Activated CD4-positive, alpha-beta T cell treated with anti-CD3 and anti-CD28 coated beads, Interleukin-2, amount 10 ng/mL, durations not matched to agents 7 days and 5 days (primary cell): ENCODE measurements around the gene CACNG4. TPM values are rescaled to one million over a fixed set of nuclear protein-coding genes. Genes with fewer than 3 reads are reported as not detected.

Experiments used
- CTCF ChIA-PET: fragments of 350-600 bp; sonication (Branson Sonifier 250); formaldehyde crosslinking; loops from one replicate; lab custom pipeline; 2021; ENCODE audit warnings: antibody characterized with exemption; lab: Charles Lee
- POLR2A ChIA-PET: fragments of 350-600 bp; sonication (Branson Sonifier 250); formaldehyde crosslinking; loops from one replicate; lab custom pipeline; 2021; ENCODE audit warnings: antibody characterized with exemption; lab: Charles Lee
- DNase-seq: peaks from one replicate; pipeline ENCODE4 v3.0.0-alpha.2; 2020
- H3K27ac Mint-ChIP-seq: one replicate; pipeline ENCODE4 v1.8.0; 2021; ENCODE audit warnings: mild to moderate bottlenecking, moderate library complexity, mixed read lengths
- H3K27me3 Mint-ChIP-seq: one replicate; pipeline ENCODE4 v1.8.0; 2021; ENCODE audit warnings: mixed read lengths
- H3K36me3 Mint-ChIP-seq: one replicate; pipeline ENCODE4 v1.8.0; 2021; ENCODE audit warnings: low read depth, mixed read lengths
- H3K4me1 Mint-ChIP-seq: one replicate; pipeline ENCODE4 v1.8.0; 2021; ENCODE audit warnings: mixed read lengths
- H3K4me3 Mint-ChIP-seq: one replicate; pipeline ENCODE4 v1.8.0; 2021; ENCODE audit warnings: mild to moderate bottlenecking, moderate library complexity, mixed read lengths
- H3K9me3 Mint-ChIP-seq: one replicate; pipeline ENCODE4 v1.8.0; 2021; ENCODE audit warnings: mixed read lengths
- total RNA-seq, 2 experiments: library from RNA; stranded (reverse); gene quantifications; one replicate each; pipeline ENCODE4 v1.2.3, GENCODE V29; 2021

The CACNG4 gene
- total RNA-seq, 2 experiments from 2014 or later = not detected

DNA sequence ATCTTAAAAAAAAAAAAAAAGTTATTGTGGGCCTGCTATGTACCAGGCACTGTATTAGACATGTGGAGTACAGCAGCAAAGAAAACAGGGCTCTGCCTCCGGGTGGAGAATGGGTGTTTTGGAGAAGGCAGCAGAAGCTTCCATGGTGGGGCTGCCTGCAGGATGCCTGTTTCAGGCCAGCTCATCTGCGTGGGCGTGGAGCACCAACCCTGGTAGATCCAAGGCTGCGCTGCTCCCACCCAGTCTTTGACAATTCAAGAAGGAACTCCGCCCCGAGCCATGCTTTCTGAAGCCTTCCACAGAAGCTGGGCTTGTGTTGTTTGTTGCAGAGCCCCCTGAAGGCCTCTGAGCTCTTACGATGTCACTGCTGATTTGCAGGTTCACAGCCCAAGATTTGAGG is 56.7 kb downstream of the CACNG4 start:
- POLR2A ChIA-PET = no interaction called here

DNA sequence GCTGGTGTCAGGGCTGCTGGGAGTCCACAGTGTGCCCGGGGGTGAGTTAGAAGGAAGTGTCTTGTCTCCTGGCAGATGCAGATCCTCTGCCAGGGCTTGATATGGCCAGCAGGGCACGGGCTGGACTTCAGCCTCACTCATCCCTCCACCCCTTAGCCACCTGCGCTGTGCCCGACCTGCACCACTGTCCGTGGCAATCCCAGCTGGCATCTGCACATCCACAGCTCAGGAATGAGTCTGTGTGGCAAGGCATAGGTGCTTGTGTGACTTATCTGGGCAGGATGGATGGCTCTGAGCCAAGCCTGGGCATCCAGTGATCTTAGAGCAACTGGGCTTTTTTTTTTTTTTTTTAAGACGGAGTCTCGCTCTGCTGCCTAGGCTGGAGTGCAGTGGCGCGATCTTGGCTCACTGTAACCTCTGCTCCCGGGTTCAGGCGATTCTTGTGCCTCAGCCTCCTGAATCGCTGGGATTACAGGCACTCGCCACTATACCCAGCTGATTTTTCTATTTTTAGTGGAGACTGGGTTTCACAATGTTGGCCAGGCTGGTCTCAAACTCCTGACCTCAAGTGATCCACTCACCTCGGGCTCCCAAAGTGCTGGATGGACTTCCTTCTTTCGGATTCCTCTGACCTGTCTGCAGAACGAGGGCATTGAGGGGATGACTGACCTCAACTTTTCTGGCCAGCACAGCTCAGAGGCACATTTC is 57.4 kb downstream of the CACNG4 start:
- CTCF ChIA-PET = no interaction called here
- H3K4me3 Mint-ChIP-seq = no peak overlapping the region
- no peak overlapping the region for H3K27ac Mint-ChIP-seq
- POLR2A ChIA-PET = no interaction called here
- no peaks in the 10 kb centered on the region for H3K4me1 Mint-ChIP-seq
- no peaks in the 10 kb centered on the region for H3K27me3 Mint-ChIP-seq
- H3K36me3 Mint-ChIP-seq = no peaks in the 10 kb centered on the region
- no peaks in the 10 kb centered on the region for H3K9me3 Mint-ChIP-seq
- no peak for DNase-seq

More for the DNA sequence above, 56.7 kb downstream of the CACNG4 start:
- no peaks in the 10 kb centered on the region for H3K4me1 Mint-ChIP-seq
- H3K36me3 Mint-ChIP-seq = no peaks in the 10 kb centered on the region
- no peak for DNase-seq
- H3K4me3 Mint-ChIP-seq = no peak overlapping the region
- CTCF ChIA-PET = no interaction called here
- no peak overlapping the region for H3K27ac Mint-ChIP-seq
- no peaks in the 10 kb centered on the region for H3K27me3 Mint-ChIP-seq
- no peaks in the 10 kb centered on the region for H3K9me3 Mint-ChIP-seq

DNA sequence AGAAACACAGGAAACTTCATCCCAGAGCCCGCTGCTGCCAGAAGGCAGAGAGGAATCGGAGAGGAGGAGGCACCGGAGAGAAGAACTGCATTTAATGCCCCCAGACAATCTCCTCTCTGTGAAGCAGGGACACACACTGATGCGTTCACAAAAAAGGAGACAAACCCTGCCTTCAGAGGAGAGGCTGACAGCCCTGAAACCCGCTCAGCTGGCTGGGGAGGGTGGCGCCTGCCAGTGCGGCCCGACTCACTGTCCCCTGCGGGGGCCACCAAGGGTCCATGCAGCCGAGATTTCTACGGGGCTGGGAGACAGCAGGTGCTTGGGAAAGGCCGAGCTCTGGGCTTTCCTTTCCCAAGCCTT is 57.9 kb downstream of the CACNG4 start:
- H3K27me3 Mint-ChIP-seq = no peaks in the 10 kb centered on the region
- DNase-seq = no peak
- H3K27ac Mint-ChIP-seq = no peak overlapping the region
- no peak overlapping the region for H3K4me3 Mint-ChIP-seq
- no peaks in the 10 kb centered on the region for H3K4me1 Mint-ChIP-seq
- H3K9me3 Mint-ChIP-seq = no peaks in the 10 kb centered on the region
- ChIA-PET CTCF (no interaction called here), POLR2A (no interaction called here)
- H3K36me3 Mint-ChIP-seq = no peaks in the 10 kb centered on the region

DNA sequence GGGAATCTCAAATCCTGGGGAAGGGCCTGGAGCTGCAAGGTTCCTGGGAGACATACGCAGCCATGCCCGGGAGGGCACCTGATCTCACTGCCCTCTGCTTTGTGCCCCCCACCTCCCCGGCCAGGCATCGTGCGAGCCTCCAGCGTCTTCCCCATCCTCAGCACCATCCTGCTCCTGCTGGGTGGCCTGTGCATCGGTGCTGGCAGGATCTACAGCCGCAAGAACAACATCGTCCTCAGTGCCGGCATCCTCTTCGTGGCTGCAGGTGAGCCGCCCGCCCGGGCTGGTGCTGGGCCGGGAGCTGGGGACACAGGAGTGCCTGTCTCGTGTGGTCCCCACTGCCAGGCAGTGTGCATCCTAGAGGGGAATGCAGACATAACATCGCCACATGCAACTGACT is 60.2 kb downstream of the CACNG4 start:
- no peaks in the 10 kb centered on the region for H3K27me3 Mint-ChIP-seq
- ChIA-PET CTCF (no interaction called here), POLR2A (no interaction called here)
- H3K9me3 Mint-ChIP-seq = no peaks in the 10 kb centered on the region
- no peak overlapping the region for H3K4me3 Mint-ChIP-seq
- H3K27ac Mint-ChIP-seq = no peak overlapping the region
- H3K36me3 Mint-ChIP-seq = no peaks in the 10 kb centered on the region
- no peak for DNase-seq
- H3K4me1 Mint-ChIP-seq = no peaks in the 10 kb centered on the region

DNA sequence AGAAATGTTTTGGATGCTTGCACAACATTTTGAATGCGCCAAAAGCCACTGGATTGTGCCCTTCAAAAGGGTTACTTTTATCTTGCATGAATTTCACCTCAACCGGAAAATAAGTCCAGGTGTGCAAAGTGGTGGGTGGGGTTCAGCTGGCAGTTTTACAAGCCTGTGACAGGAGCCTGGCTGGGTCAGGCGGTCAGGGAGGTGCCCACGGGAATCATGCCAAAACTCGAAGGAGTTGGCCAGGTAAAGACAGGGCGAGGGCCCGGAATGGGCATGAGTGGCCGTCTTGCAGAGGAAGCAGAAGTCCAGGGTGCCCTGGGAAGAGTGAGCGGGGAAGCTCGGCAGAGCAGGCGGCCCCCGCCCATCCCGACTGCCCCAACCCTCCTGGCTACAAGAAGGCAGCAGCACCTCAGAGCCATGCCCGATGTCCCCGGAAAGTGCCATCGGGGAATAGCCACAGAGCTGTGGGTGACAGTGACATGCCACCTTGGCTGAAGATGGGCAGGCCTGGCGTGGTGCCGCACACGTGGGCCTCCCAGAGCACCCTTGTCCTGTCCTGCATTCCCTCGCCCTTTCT is 60.8 kb downstream of the CACNG4 start:
- no peaks in the 10 kb centered on the region for H3K4me1 Mint-ChIP-seq

DNA sequence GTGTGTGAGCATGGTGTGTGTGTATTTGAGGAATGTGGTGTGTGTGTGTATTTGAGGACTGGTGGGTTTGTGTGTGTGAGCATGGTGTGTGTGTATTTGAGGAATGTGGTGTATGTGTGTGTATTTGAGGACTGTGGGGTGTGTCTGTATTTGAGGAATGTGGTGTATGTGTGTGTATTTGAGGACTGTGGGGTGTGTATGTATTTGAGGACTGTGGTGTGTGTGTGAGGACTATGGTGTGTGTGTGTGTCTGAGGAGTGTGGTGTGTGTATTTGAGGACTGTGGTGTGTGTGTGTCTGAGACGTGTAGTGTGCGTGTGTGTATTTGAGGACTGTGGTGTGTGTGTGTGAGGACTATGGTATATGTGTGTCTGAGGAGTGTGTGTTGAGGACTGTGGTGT is 61.8 kb downstream of the CACNG4 start:
- H3K27ac Mint-ChIP-seq = no peak overlapping the region
- no peaks in the 10 kb centered on the region for H3K9me3 Mint-ChIP-seq
- no peaks in the 10 kb centered on the region for H3K36me3 Mint-ChIP-seq
- POLR2A ChIA-PET = no interaction called here
- CTCF ChIA-PET = no interaction called here
- no peaks in the 10 kb centered on the region for H3K27me3 Mint-ChIP-seq
- no peak for DNase-seq
- H3K4me3 Mint-ChIP-seq = no peak overlapping the region
- no peaks in the 10 kb centered on the region for H3K4me1 Mint-ChIP-seq

More for the DNA sequence above, 60.8 kb downstream of the CACNG4 start:
- Mint-ChIP-seq H3K36me3 (no peaks in the 10 kb centered on the region), H3K9me3 (no peaks in the 10 kb centered on the region), H3K27me3 (no peaks in the 10 kb centered on the region), H3K27ac (no peak overlapping the region), H3K4me3 (no peak overlapping the region)
- POLR2A ChIA-PET = no interaction called here
- no peak for DNase-seq
- CTCF ChIA-PET = no interaction called here

DNA sequence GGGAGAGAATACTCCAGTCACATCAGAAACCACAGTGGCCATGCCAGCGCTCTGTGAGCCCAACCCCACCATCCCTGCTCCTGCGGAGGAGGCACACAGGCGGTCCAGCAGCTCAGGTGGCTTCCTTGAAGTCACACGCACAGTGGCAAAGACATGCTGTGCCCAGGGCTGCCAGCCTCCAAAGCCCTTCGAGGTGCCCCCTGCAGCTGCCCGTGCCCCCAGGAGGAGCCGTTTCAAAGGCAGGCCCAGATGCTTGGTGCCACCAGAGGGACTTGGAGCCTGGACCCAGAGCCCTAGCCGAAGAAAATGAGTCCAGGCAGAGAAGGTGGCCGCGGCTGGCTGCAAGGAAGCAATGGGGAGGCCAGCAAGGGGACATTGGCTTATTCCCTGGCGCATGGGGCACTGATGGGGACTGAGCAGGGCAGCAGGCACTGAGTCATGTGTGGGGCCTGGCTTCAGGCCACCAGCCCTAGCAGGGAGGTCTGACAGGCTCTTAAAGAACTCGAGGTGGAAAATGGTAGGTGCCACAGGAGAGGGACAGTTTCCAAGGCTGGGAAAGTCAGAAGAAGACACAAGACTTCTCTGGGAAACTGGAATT is 62.6 kb downstream of the CACNG4 start:
- Mint-ChIP-seq H3K4me1 (no peaks in the 10 kb centered on the region), H3K9me3 (no peaks in the 10 kb centered on the region), H3K4me3 (no peak overlapping the region), H3K36me3 (no peaks in the 10 kb centered on the region), H3K27me3 (no peaks in the 10 kb centered on the region), H3K27ac (no peak overlapping the region)
- POLR2A ChIA-PET = no interaction called here
- CTCF ChIA-PET = no interaction called here
- DNase-seq = no peak

DNA sequence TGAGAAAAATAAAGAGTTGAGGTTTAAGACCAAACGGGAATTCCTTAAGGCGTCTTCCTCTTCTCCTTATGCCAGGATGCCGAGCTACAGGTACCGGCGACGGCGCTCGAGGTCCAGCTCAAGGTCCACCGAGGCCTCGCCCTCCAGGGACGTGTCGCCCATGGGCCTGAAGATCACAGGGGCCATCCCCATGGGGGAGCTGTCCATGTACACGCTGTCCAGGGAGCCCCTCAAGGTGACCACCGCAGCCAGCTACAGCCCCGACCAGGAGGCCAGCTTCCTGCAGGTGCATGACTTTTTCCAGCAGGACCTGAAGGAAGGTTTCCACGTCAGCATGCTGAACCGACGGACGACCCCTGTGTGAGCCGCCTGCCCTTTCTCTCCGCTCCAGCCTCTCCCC is 66.1 kb downstream of the CACNG4 start:
- no peaks in the 10 kb centered on the region for H3K4me1 Mint-ChIP-seq
- POLR2A ChIA-PET = no interaction called here
- CTCF ChIA-PET = no interaction called here
- H3K9me3 Mint-ChIP-seq = no peaks in the 10 kb centered on the region
- no peaks in the 10 kb centered on the region for H3K36me3 Mint-ChIP-seq
- no peak for DNase-seq
- no peak overlapping the region for H3K27ac Mint-ChIP-seq
- H3K4me3 Mint-ChIP-seq = no peak overlapping the region
- H3K27me3 Mint-ChIP-seq = peaks cover 2% of the 10 kb centered on the region

DNA sequence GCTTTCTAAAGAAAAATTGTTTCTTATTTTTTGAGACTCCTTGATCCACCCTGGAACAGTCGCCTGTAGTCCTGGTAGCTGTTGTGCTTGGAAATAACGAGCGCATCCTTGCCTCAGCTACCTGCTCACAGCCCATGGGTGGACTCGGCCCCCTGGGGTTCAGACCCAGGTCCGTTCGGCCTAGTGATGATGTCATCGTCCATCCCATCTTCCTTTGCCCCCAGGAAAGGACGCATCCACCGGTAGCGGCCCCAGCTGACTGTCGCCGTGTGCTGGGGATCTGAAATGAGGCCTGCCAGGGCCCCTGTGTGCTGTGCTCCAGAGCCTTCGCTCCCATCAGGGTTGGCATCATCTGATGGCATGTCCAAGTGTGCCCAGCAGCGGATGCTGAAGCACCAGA is 67.9 kb downstream of the CACNG4 start:
- ChIA-PET POLR2A (no interaction called here), CTCF (no interaction called here)
- H3K9me3 Mint-ChIP-seq = no peaks in the 10 kb centered on the region

DNA sequence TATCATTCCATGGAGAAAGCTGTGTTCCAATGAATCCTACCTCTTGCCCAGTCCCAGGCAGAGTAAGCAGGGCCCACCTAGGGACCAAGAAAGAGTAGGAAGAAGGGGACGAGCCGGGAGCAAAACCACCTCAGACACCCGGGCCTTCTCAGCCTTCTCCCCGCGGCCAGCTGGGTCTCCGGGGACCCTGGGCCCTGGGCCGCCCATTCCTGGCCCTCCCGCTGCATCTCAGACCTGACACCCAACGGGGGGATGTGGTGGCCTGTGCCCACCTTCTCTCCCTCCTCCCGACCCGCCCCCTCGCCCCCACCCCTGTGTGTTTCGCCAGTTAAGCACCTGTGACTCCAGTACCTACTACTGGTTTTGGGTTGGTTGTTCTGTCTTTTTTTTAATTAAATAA is 68.5 kb downstream of the CACNG4 start:
- no peaks in the 10 kb centered on the region for H3K4me1 Mint-ChIP-seq
- H3K4me3 Mint-ChIP-seq = no peak overlapping the region
- no peak overlapping the region for H3K27ac Mint-ChIP-seq
- no peak for DNase-seq
- H3K36me3 Mint-ChIP-seq = no peaks in the 10 kb centered on the region
- H3K9me3 Mint-ChIP-seq = no peaks in the 10 kb centered on the region
- ChIA-PET CTCF (no interaction called here), POLR2A (no interaction called here)
- peaks cover 6% of the 10 kb centered on the region for H3K27me3 Mint-ChIP-seq

More for the DNA sequence above, 67.9 kb downstream of the CACNG4 start:
- H3K4me1 Mint-ChIP-seq = no peaks in the 10 kb centered on the region
- no peak overlapping the region for H3K4me3 Mint-ChIP-seq
- no peak overlapping the region for H3K27ac Mint-ChIP-seq
- no peaks in the 10 kb centered on the region for H3K36me3 Mint-ChIP-seq
- H3K27me3 Mint-ChIP-seq = peaks cover 6% of the 10 kb centered on the region
- DNase-seq = no peak

DNA sequence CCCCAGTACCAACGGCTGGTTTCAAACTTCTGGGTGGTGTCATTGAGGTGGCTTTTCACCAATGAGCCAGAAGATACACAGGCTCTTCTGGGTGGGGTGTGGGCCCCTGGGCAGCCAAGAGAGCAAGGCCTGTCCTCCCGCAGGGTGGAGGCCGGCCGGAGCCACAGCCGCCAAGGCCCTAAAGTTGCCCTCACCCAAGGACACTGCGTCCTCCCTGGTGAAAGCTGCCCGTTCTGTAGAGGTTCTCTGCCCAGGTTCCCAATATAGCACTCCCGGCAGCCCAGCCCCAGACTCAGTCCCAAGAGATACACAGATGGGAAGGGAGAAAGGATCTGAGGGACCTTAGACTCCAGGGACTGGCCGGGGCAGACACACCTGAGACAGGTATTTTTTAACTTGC is 69.1 kb downstream of the CACNG4 start:
- no peaks in the 10 kb centered on the region for H3K4me1 Mint-ChIP-seq
- ChIA-PET CTCF (no interaction called here), POLR2A (no interaction called here)
- H3K4me3 Mint-ChIP-seq = no peak overlapping the region
- no peak for DNase-seq
- peaks cover 6% of the 10 kb centered on the region for H3K27me3 Mint-ChIP-seq
- H3K36me3 Mint-ChIP-seq = no peaks in the 10 kb centered on the region
- H3K27ac Mint-ChIP-seq = no peak overlapping the region
- no peaks in the 10 kb centered on the region for H3K9me3 Mint-ChIP-seq

DNA sequence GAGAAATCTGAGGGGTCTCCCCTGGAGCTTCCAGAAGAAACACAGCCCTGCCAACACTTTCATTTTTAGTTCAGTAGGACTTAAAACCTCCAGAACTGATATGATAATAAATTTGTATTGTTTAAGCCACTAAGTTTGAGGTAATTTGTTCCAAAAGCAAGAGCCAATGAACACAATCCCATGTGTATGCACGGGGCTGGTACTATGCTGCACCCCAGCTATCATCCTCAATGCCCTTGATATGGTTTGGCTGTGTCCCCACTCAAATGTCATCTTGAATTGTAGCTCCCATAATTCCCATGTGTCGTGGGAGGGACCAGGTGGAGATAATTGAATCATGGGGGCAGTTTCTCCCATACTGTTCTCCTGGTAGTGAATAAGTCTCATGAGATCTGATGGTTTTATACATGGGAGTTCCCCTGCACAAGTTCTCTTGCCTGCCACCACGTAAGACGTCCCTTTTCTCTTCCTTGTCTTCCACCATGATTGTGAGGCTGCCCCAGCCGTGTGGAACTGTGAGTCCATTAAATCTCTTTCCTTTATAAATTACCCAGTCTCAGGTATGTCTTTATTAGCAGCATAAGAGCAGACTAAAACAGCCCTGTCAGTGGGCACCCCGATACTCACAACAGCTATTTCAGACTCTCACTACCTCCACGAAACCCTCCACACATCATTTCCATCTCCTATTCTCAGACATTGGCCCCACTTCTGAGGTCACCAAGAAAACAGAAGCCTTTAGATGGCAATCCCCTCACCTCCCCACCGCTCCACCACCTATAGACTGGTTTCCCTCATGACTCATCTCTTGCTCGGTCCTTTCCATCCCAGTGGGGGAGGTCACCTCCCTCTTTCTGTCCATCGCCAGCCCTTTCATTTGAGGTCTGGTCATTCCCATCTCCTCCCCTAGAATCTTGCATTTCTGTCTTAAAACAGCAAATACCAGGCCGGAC is 70.9 kb downstream of the CACNG4 start:
- H3K36me3 Mint-ChIP-seq = no peaks in the 10 kb centered on the region
- ChIA-PET POLR2A (no interaction called here), CTCF (no interaction called here)
- H3K4me1 Mint-ChIP-seq = no peaks in the 10 kb centered on the region
- no peak for DNase-seq
- no peaks in the 10 kb centered on the region for H3K9me3 Mint-ChIP-seq
- no peak overlapping the region for H3K27ac Mint-ChIP-seq
- no peak overlapping the region for H3K4me3 Mint-ChIP-seq
- H3K27me3 Mint-ChIP-seq = peaks cover 6% of the 10 kb centered on the region

DNA sequence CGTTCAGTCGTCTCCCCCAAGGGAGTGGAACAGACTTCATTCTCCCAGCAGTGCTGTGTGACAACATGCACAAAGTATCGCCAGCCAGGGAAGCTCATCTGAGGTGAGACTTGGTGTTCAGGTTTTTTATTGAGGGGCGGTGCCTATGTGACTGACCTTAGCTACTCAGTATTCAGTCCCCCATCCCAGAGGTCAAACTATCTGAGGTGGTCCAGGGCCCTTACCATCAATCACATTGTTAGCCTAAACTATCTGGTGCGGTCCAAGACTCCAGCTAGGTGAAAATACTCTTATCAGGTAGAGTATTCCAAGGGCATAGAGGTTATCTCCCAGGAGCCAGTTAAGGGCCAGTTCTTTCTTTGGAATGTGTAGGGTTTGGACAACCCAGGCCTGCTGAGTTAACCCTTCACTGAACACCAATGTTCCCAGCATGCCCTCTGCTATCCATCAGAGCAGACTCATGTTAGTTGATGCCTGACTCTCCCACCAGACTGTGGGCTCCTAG is 74.4 kb downstream of the CACNG4 start:
- Mint-ChIP-seq H3K4me3 (no peak overlapping the region), H3K9me3 (no peaks in the 10 kb centered on the region), H3K36me3 (no peaks in the 10 kb centered on the region), H3K4me1 (no peaks in the 10 kb centered on the region), H3K27ac (no peak overlapping the region), H3K27me3 (peaks cover 6% of the 10 kb centered on the region)
- ChIA-PET CTCF (no interaction called here), POLR2A (no interaction called here)
- no peak for DNase-seq
